Astrocyte of the spinal cord (primary cell): ENCODE data around the gene CHCHD6.

Experiments
- DNase-seq: peaks from one replicate; pipeline ENCODE4 v3.0.0; 2011; ENCODE audit warnings: low read depth, low spot score
- H3K4me3 ChIP-seq: 2 replicates; pipeline ENCODE4 v1.5.1; 2011; ENCODE audit warnings: low read depth, mild to moderate bottlenecking, low read length, moderate library complexity
- CTCF ChIP-seq: IDR thresholded peaks from 2 replicates; pipeline ENCODE4 v1.5.1; 2012; ENCODE audit warnings: low read depth, mild to moderate bottlenecking, low read length, inconsistent platforms
- in situ Hi-C: cut with HindIII; loops from 2 replicates; pipeline ENCODE4 v1.10.0; 2017; ENCODE audit warnings: low sequenced_read_pairs

CHCHD6 gene

GRCh38 chr3:126703512-126704493 lies at the start of gene CHCHD6:
TSS of gene CHCHD6 (plus strand) at chr3:126704240. CDS start at chr3:126704313, 73 bp downstream.
- peak; percentile 93 for DNase-seq
- peak within 1 kb of the TSS; percentile 71 for H3K4me3 ChIP-seq
- no peak for TF ChIP-seq CTCF
- in situ Hi-C loops, result no loop called here

GRCh38 chr3:126654571-126655383 lies 49.3 kb upstream of the CHCHD6 start, which contains the start of gene TXNRD3:
TSS of gene TXNRD3 (minus strand) at chr3:126655124.
- H3K4me3 ChIP-seq, result peak within 1 kb of the TSS; percentile 37
- in situ Hi-C loops, result no loop called here
- TF ChIP-seq CTCF, result no peak
- DNase-seq, result peak; percentile 59

GRCh38 chr3:126655887-126656286 lies 48.2 kb upstream of the CHCHD6 start:
- H3K4me3 ChIP-seq, result no peak overlapping the region
- TF ChIP-seq CTCF, result no peak
- no peak for DNase-seq
- in situ Hi-C loops, result no loop called here

- DNase-seq, result no peak
- TF ChIP-seq CTCF, result no peak
- H3K4me3 ChIP-seq, result no peak overlapping the region
- in situ Hi-C loops, result no loop called here
Observed at GRCh38 chr3:126656371-126657134, 47.5 kb upstream of the CHCHD6 start.

GRCh38 chr3:126657901-126658300 lies 46.1 kb upstream of the CHCHD6 start:
- in situ Hi-C loops, result no loop called here
- DNase-seq, result no peak
- H3K4me3 ChIP-seq, result no peak overlapping the region
- TF ChIP-seq CTCF, result no peak

GRCh38 chr3:126658584-126658983 lies 45.5 kb upstream of the CHCHD6 start:
- no peak for TF ChIP-seq CTCF
- in situ Hi-C loops, result no loop called here
- no peak overlapping the region for H3K4me3 ChIP-seq
- no peak for DNase-seq
